ENCODE measurements around the gene OIT3.

Gene OIT3

GRCh38 chr10:72893136-72893798 is at the start of gene OIT3:
TSS of gene OIT3 (plus strand) at chr10:72893739. CDS start at chr10:72893799, 60 bp downstream.
- TF ChIP-seq CTCF (IDR thresholded peaks at IDR 0.05; ENCODE audit: extremely low read depth, missing control alignments) = no peak
- no peak for DNase-seq (ENCODE audit: low spot score)

- no peak for DNase-seq (ENCODE audit: low spot score)
- no peak for TF ChIP-seq CTCF (IDR thresholded peaks at IDR 0.05; ENCODE audit: extremely low read depth, missing control alignments)
These were observed 47.3 kb upstream of the OIT3 start for GRCh38 chr10:72846238-72846637.

- no peak for TF ChIP-seq CTCF (IDR thresholded peaks at IDR 0.05; ENCODE audit: extremely low read depth, missing control alignments)
- no peak for DNase-seq (ENCODE audit: low spot score)
These were observed 45.9 kb upstream of the OIT3 start for GRCh38 chr10:72847681-72848080.

GRCh38 chr10:72850861-72851260 is 42.7 kb upstream of the OIT3 start:
- no peak for TF ChIP-seq CTCF (IDR thresholded peaks at IDR 0.05; ENCODE audit: extremely low read depth, missing control alignments)
- no peak for DNase-seq (ENCODE audit: low spot score)

- no peak for TF ChIP-seq CTCF (IDR thresholded peaks at IDR 0.05; ENCODE audit: extremely low read depth, missing control alignments)
- no peak for DNase-seq (ENCODE audit: low spot score)
These were observed 42.0 kb upstream of the OIT3 start for GRCh38 chr10:72851509-72851908.

- no peak for DNase-seq (ENCODE audit: low spot score)
These were observed 41.0 kb upstream of the OIT3 start for GRCh38 chr10:72852508-72852907.

GRCh38 chr10:72855129-72855528 is 38.4 kb upstream of the OIT3 start:
- TF ChIP-seq CTCF (IDR thresholded peaks at IDR 0.05; ENCODE audit: extremely low read depth, missing control alignments) = no peak
- DNase-seq (ENCODE audit: low spot score) = no peak

More at GRCh38 chr10:72852508-72852907, 41.0 kb upstream of the OIT3 start:
- no peak for TF ChIP-seq CTCF (IDR thresholded peaks at IDR 0.05; ENCODE audit: extremely low read depth, missing control alignments)

Measured in GM20000 (cell line).